Measurements from ENCODE around the gene PPARA. TPM values are rescaled to one million over a fixed set of nuclear protein-coding genes. Genes with fewer than 3 reads are reported as not detected.

PPARA gene
- total and polyA plus RNA-seq, 2 donors (not counting 3 experiments of a cell fraction or from before 2014, with no cell fraction given), result 3.1 to 10.7 TPM

GRCh38 chr22:46278656-46279645 is 128.6 kb downstream of the PPARA start:
- Histone ChIP-seq H3K4me3 (replicated peaks in 1 of 3; ENCODE audit: insufficient read depth in 1 of 3, low read depth in 1 of 3, low read length in 3 of 3) (no peak overlapping the region), H3K36me3 (ENCODE audit: control insufficient read depth in 2 of 2, extremely low read depth in 1 of 2, insufficient read depth in 2 of 2, low read length in 2 of 2) (peaks cover 14 to 42% of the 10 kb centered on the region in 2 experiments), H4K20me1 (replicated peaks; ENCODE audit: control insufficient read depth, extremely low read depth, insufficient read depth, low read length) (no peaks in the 10 kb centered on the region), H3K27me3 (ENCODE audit: control insufficient read depth in 2 of 2, insufficient read depth in 2 of 2, low read length in 2 of 2) (no peaks in the 10 kb centered on the region), H3K9me1 (replicated peaks; ENCODE audit: control insufficient read depth, extremely low read depth, insufficient read depth, low read length) (no peaks in the 10 kb centered on the region), H3K4me2 (ENCODE audit: insufficient read depth, low read length) (no peak overlapping the region), H3K9me3 (replicated peaks; ENCODE audit: control insufficient read depth, insufficient read depth, low read length) (no peaks in the 10 kb centered on the region), H3K79me2 (ENCODE audit: control insufficient read depth, insufficient read depth, low read length) (no peaks in the 10 kb centered on the region), H3K9ac (replicated peaks; ENCODE audit: extremely low read depth, insufficient read depth, low read length) (no peak overlapping the region), H3K27ac (ENCODE audit: insufficient read depth, low read depth, low read length) (no peak overlapping the region), H3K4me1 (ENCODE audit: control insufficient read depth, extremely low read depth, insufficient read depth, low read length) (no peaks in the 10 kb centered on the region), H2AFZ (ENCODE audit: low read depth, low read length) (no peak overlapping the region)
- DNase-seq (ENCODE audit: low read depth, low spot score) (no peak), FAIRE-seq (no peak)
- intact Hi-C loops (cut with micrococcal nuclease) (no loop called here), dilution Hi-C loops (cut with MboI; ENCODE audit: extremely low pct_ligation_motif_present, low sequenced_read_pairs) (no loop called here)
- CTCF ChIA-PET, result no interaction called here
- no TSS peak for BruUV-seq (replicated peaks)
- POLR2A ChIA-PET, result no interaction called here
- TF ChIP-seq, protein P1, sequence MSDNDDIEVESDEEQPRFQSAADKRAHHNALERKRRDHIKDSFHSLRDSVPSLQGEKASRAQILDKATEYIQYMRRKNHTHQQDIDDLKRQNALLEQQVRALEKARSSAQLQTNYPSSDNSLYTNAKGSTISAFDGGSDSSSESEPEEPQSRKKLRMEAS (IDR thresholded peaks at IDR 0.05; ENCODE audit: insufficient read depth, insufficient read length), result no peak

- intact Hi-C loops (cut with micrococcal nuclease) (no loop called here), dilution Hi-C loops (cut with MboI; ENCODE audit: extremely low pct_ligation_motif_present, low sequenced_read_pairs) (no loop called here)
- no peak overlapping the region for H3K4me2 ChIP-seq (ENCODE audit: insufficient read depth, low read length)
- no peak overlapping the region for H3K9ac ChIP-seq (replicated peaks; ENCODE audit: extremely low read depth, insufficient read depth, low read length)
- H3K79me2 ChIP-seq (ENCODE audit: control insufficient read depth, insufficient read depth, low read length), result no peaks in the 10 kb centered on the region
- H3K36me3 ChIP-seq (ENCODE audit: control insufficient read depth in 2 of 2, extremely low read depth in 1 of 2, insufficient read depth in 2 of 2, low read length in 2 of 2), result peaks cover 18 to 46% of the 10 kb centered on the region in 2 experiments
- H2AFZ ChIP-seq (ENCODE audit: low read depth, low read length), result no peak overlapping the region
- POLR2A ChIA-PET, result interaction anchor here (0.6 kb wide), 1 partner anchor 30 kb away, joined by 4 read pairs; the partner anchor contains the start of gene CDPF1
- H3K4me3 ChIP-seq (replicated peaks in 1 of 3; ENCODE audit: insufficient read depth in 1 of 3, low read depth in 1 of 3, low read length in 3 of 3), result no peak overlapping the region
- no peaks in the 10 kb centered on the region for H3K9me3 ChIP-seq (replicated peaks; ENCODE audit: control insufficient read depth, insufficient read depth, low read length)
- BruUV-seq (replicated peaks), result no TSS peak
- H4K20me1 ChIP-seq (replicated peaks; ENCODE audit: control insufficient read depth, extremely low read depth, insufficient read depth, low read length), result no peaks in the 10 kb centered on the region
- H3K9me1 ChIP-seq (replicated peaks; ENCODE audit: control insufficient read depth, extremely low read depth, insufficient read depth, low read length), result no peaks in the 10 kb centered on the region
- CTCF ChIA-PET, result interaction anchor here (0.7 to 1.3 kb wide), 4 partner anchors 12 to 158 kb away, joined by 3 to 5 read pairs (median 4); partner anchors contain the start of gene TTC38
- no peaks in the 10 kb centered on the region for H3K4me1 ChIP-seq (ENCODE audit: control insufficient read depth, extremely low read depth, insufficient read depth, low read length)
- no peaks in the 10 kb centered on the region for H3K27me3 ChIP-seq (ENCODE audit: control insufficient read depth in 2 of 2, insufficient read depth in 2 of 2, low read length in 2 of 2)
- no peak overlapping the region for H3K27ac ChIP-seq (ENCODE audit: insufficient read depth, low read depth, low read length)
- DNase-seq (ENCODE audit: low read depth, low spot score) (no peak), FAIRE-seq (no peak)
- TF ChIP-seq JUN (IDR thresholded peaks at IDR 0.05; ENCODE audit: borderline replicate concordance, insufficient read depth, insufficient read length, low read depth) (no peak), CTCF (IDR thresholded peaks at IDR 0.05; ENCODE audit: extremely low read depth in 1 of 2, insufficient read depth in 1 of 2, low read depth in 1 of 2, low read length in 2 of 2) (no peak), MYC (IDR thresholded peaks at IDR 0.05; ENCODE audit: low read depth, low read length) (no peak), FOS (IDR thresholded peaks at IDR 0.05; ENCODE audit: borderline replicate concordance, insufficient read depth, low read length) (no peak)
- TF ChIP-seq, protein P1 (IDR thresholded peaks at IDR 0.05; ENCODE audit: insufficient read depth, insufficient read length), result no peak
Measured at GRCh38 chr22:46280063-46280817, 129.9 kb downstream of the PPARA start.
